ENCODE data around the gene MTFP1. TPM values are rescaled to one million over a fixed set of nuclear protein-coding genes. Genes with fewer than 3 reads are reported as not detected.

MTFP1 gene
- total and polyA plus RNA-seq, 2 of the 4 experiments (the other 2 are of a cell fraction) = 7.3 to 7.7 TPM

DNA sequence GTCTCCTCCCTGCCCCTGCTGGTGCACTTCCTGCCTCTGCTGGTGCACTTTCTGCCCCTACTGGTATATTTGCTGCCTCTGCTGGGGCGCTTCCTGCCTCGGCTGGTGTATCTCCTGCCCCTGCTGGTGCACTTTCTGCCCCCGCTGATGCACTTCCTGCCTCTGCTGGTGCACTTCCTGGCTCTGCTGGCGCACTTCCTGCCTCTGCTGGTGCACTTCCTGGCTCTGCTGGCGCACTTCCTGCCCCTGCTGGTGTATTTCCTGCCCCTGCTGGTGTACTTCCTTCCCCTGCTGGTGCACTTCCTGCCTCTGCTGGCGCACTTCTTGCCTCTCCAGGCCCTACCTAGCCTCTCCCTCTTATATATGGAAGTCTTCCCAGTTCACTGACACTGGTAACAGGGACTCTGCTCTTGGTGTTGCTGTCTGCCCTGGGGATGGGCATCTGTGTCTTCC is 10.1 kb downstream of the MTFP1 start:
- WGBS, 2 experiments (ENCODE audit: extremely low coverage in 2 of 2, insufficient read length in 1 of 2) = no CpG with 5 or more reads among the region's 6 CpGs
- no peak for ATAC-seq (ENCODE audit: low read depth)
- Histone ChIP-seq H2AK5ac (ENCODE audit: low read depth, low read length) (no peak overlapping the region), H3K4me2 (ENCODE audit: low read depth, low read length) (no peak overlapping the region), H3K36me3 (ENCODE audit: control insufficient read depth, insufficient read depth, low read length) (no peaks in the 10 kb centered on the region), H2BK20ac (ENCODE audit: low read depth, low read length) (no peak overlapping the region), H3K4ac (ENCODE audit: low read depth, low read length) (no peak overlapping the region), H3K27me3 (ENCODE audit: control insufficient read depth, insufficient read depth, low read length) (peaks cover 12% of the 10 kb centered on the region), H2BK15ac (ENCODE audit: low read depth, low read length) (no peak overlapping the region), H3K23ac (ENCODE audit: low read depth, low read length) (no peak overlapping the region), H3K14ac (replicated peaks; ENCODE audit: low read depth, low read length) (no peak overlapping the region; the same call in 1 of the 2 replicates), H4K91ac (ENCODE audit: insufficient read depth, low read depth, low read length) (no peak overlapping the region), H3K9me1 (ENCODE audit: insufficient read depth, low read length) (no peaks in the 10 kb centered on the region), H3K56ac (ENCODE audit: extremely low read depth, insufficient read depth, low read length) (no peak overlapping the region), H2AFZ (replicated peaks; ENCODE audit: low read length, poor library complexity) (peak overlapping the region; percentile 65), H3K27ac (ENCODE audit: insufficient read depth, low read length) (no peak overlapping the region), H2BK120ac (ENCODE audit: low read depth, low read length) (no peak overlapping the region), H3K79me1 (ENCODE audit: low read depth in 1 of 2, low read length in 2 of 2) (no peaks in the 10 kb centered on the region), H3K4me1 (ENCODE audit: control insufficient read depth, insufficient read depth, low read length) (no peaks in the 10 kb centered on the region), H3K4me3 (ENCODE audit: insufficient read depth, low read depth, low read length) (no peak overlapping the region), H4K8ac (ENCODE audit: low read depth in 2 of 2, low read length in 2 of 2) (peak overlapping the region; percentile 69 to 81; a peak in 2 of 4 replicates), H2AK9ac (replicated peaks; ENCODE audit: low read depth, low read length, poor library complexity) (no peak overlapping the region), H4K20me1 (ENCODE audit: insufficient read depth, low read length) (no peaks in the 10 kb centered on the region), H4K5ac (ENCODE audit: low read depth, low read length) (peak overlapping the region; percentile 1; the same call in 1 of the 2 replicates), H2BK5ac (ENCODE audit: low read depth, low read length, poor library complexity, severe bottlenecking) (no peak overlapping the region), H3K9me3 (ENCODE audit: control insufficient read depth, insufficient read depth, low read length) (no peaks in the 10 kb centered on the region), H3K18ac (ENCODE audit: low read depth, low read length) (no peak overlapping the region), H3K9ac (ENCODE audit: low read depth, low read length) (no peak overlapping the region)
- TF ChIP-seq NFE2L2 (IDR thresholded peaks at IDR 0.05; ENCODE audit: low read depth, low read length) = no peak
- TF ChIP-seq, protein P1, sequence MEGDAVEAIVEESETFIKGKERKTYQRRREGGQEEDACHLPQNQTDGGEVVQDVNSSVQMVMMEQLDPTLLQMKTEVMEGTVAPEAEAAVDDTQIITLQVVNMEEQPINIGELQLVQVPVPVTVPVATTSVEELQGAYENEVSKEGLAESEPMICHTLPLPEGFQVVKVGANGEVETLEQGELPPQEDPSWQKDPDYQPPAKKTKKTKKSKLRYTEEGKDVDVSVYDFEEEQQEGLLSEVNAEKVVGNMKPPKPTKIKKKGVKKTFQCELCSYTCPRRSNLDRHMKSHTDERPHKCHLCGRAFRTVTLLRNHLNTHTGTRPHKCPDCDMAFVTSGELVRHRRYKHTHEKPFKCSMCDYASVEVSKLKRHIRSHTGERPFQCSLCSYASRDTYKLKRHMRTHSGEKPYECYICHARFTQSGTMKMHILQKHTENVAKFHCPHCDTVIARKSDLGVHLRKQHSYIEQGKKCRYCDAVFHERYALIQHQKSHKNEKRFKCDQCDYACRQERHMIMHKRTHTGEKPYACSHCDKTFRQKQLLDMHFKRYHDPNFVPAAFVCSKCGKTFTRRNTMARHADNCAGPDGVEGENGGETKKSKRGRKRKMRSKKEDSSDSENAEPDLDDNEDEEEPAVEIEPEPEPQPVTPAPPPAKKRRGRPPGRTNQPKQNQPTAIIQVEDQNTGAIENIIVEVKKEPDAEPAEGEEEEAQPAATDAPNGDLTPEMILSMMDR (conservative IDR thresholded peaks at IDR 0.05; ENCODE audit: low read depth, low read length) = no peak
- TF ChIP-seq POLR2A (IDR thresholded peaks at IDR 0.05; ENCODE audit: low read depth, low read length) = no peak
- TF ChIP-seq RCOR1 (IDR thresholded peaks at IDR 0.05; ENCODE audit: insufficient replicate concordance, low read length) = no peak
- no peak for TF ChIP-seq FOS (IDR thresholded peaks at IDR 0.05; ENCODE audit: low read depth, low read length)
- no peak for TF ChIP-seq USF2 (IDR thresholded peaks at IDR 0.05; ENCODE audit: low read depth, low read length)
- no peak for TF ChIP-seq CEBPB (IDR thresholded peaks at IDR 0.05; ENCODE audit: low read depth, low read length)
- no peak for TF ChIP-seq MXI1 (IDR thresholded peaks at IDR 0.05; ENCODE audit: borderline replicate concordance, low read depth, low read length)
- no peak for TF ChIP-seq MAFK (IDR thresholded peaks at IDR 0.05; ENCODE audit: low read depth, low read length)
- no peak for TF ChIP-seq RAD21 (IDR thresholded peaks at IDR 0.05; ENCODE audit: low read length)
- TF ChIP-seq SMC3 (IDR thresholded peaks at IDR 0.05; ENCODE audit: low read depth, low read length) = no peak
- no peak for TF ChIP-seq CHD1 (IDR thresholded peaks at IDR 0.05; ENCODE audit: low read depth, low read length)
- TF ChIP-seq MAZ (IDR thresholded peaks at IDR 0.05; ENCODE audit: borderline replicate concordance, low read depth, low read length) = no peak
- no peak for TF ChIP-seq BHLHE40 (IDR thresholded peaks at IDR 0.05; ENCODE audit: low read depth, low read length)
- TF ChIP-seq RFX5 (IDR thresholded peaks at IDR 0.05; ENCODE audit: low read depth, low read length) = no peak
- TF ChIP-seq, protein P2, sequence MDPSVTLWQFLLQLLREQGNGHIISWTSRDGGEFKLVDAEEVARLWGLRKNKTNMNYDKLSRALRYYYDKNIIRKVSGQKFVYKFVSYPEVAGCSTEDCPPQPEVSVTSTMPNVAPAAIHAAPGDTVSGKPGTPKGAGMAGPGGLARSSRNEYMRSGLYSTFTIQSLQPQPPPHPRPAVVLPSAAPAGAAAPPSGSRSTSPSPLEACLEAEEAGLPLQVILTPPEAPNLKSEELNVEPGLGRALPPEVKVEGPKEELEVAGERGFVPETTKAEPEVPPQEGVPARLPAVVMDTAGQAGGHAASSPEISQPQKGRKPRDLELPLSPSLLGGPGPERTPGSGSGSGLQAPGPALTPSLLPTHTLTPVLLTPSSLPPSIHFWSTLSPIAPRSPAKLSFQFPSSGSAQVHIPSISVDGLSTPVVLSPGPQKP (IDR thresholded peaks at IDR 0.05; ENCODE audit: borderline replicate concordance, low read depth, low read length) = no peak
- intact Hi-C loops (cut with micrococcal nuclease) = no loop called here
- dilution Hi-C loops (cut with HindIII; ENCODE audit: low sequenced_read_pairs, unreplicated experiment) = no loop called here
- no TSS peak for BruUV-seq (replicated peaks)
- ChIA-PET POLR2A (ENCODE audit: unreplicated experiment) (no interaction called here), CTCF (interaction anchor here (1.5 kb wide), 1 partner anchor 9 kb away, joined by 5 read pairs; no protein-coding TSS in a partner anchor)
- in situ Hi-C loops (cut with MboI; ENCODE audit: low sequenced_read_pairs) = no loop called here
- no peak for DNase-seq
